Endothelial cell of umbilical vein (primary cell): ENCODE data around the gene CACNA1B.

Experiments used
- CTCF ChIP-seq, 2 donors: IDR thresholded peaks; 1 replicate in 1 of 2; 2 replicates in 1 of 2; pipeline ENCODE4 v1.5.1; 2011; ENCODE audit warnings: low read length in 2 of 2, mild to moderate bottlenecking in 2 of 2, moderate library complexity in 2 of 2, control low read depth in 1 of 2, inconsistent platforms in 1 of 2, low read depth in 1 of 2; ENCODE audit not compliant: insufficient read depth in 1 of 2; ENCODE audit errors: extremely low read depth in 1 of 2
- EZH2 ChIP-seq: IDR thresholded peaks from 2 replicates; pipeline ENCODE4 v1.6.1; 2012; ENCODE audit warnings: borderline replicate concordance, low read depth, mild to moderate bottlenecking, moderate library complexity, low read length, inconsistent platforms; ENCODE audit not compliant: severe bottlenecking
- FOS ChIP-seq: IDR thresholded peaks from 2 replicates; pipeline ENCODE4 v1.6.1; 2011; ENCODE audit warnings: mild to moderate bottlenecking, low read length, moderate library complexity, borderline replicate concordance; ENCODE audit not compliant: insufficient read depth
- GATA2 ChIP-seq: IDR thresholded peaks from 2 replicates; pipeline ENCODE4 v1.7.0; 2011; ENCODE audit warnings: low read depth, mild to moderate bottlenecking, moderate library complexity, mixed read lengths, low read length; ENCODE audit not compliant: insufficient read length, insufficient read depth
- POLR2A ChIP-seq: IDR thresholded peaks from 2 replicates; pipeline ENCODE4 v1.6.1; 2012; ENCODE audit warnings: low read depth, mild to moderate bottlenecking, control low read depth, low read length
- POLR2AphosphoS5 ChIP-seq: IDR thresholded peaks from 2 replicates; pipeline ENCODE4 v1.6.1; 2012; ENCODE audit warnings: low read depth, mild to moderate bottlenecking, control low read depth, low read length, moderate library complexity; ENCODE audit not compliant: insufficient read depth
- TF ChIP-seq, protein P1 (sequence below): IDR thresholded peaks from 2 replicates; pipeline ENCODE4 v1.6.1; 2011; ENCODE audit not compliant: insufficient read depth, insufficient read length

DNA sequence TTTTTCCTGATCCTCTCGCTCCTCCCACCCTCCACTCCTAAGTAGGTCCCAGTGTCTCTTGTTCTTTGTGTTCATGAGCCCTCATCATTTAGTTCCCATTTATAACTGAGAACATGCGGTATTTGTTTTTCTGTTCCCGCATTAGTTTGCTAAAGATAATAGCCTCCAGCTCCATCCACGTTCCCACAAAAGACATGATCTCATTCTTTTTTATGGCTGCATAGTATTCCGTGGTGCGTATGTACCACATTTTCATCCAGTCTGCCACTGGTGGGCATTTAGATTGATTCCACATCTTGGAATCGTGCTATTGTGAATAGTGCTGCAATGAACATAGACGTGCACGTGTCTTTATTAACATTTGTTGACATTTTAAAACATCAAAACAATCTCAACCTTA lies 34.2 kb upstream of the CACNA1B start:
- TF ChIP-seq POLR2AphosphoS5, result no peak
- TF ChIP-seq POLR2A, result no peak
- no peak for TF ChIP-seq CTCF (IDR thresholded peaks at IDR 0.05; ENCODE audit: extremely low read depth in 1 of 2, insufficient read depth in 1 of 2, low read depth in 1 of 2, low read length in 2 of 2)
- TF ChIP-seq GATA2, result no peak
- no peak for TF ChIP-seq EZH2
- TF ChIP-seq FOS, result no peak
- TF ChIP-seq, protein P1, sequence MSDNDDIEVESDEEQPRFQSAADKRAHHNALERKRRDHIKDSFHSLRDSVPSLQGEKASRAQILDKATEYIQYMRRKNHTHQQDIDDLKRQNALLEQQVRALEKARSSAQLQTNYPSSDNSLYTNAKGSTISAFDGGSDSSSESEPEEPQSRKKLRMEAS, result no peak
